Caco-2 (cell line): ENCODE measurements around the gene NKX1-1. TPM values are rescaled to one million over a fixed set of nuclear protein-coding genes. Genes with fewer than 3 reads are reported as not detected.

ENCODE experiments used
- BruUV-seq: library from RNA; stranded (reverse); fragments of 400-500 nt; replicated peaks from 2 replicates; lab custom pipeline; 2021; lab: Mats Ljungman, UMichigan
- CTCF ChIA-PET: fragments of 300-600 bp; sonication (Branson Sonifier 250); formaldehyde crosslinking; loops from one replicate; lab custom pipeline; 2022; ENCODE audit warnings: antibody characterized with exemption; lab: Charles Lee
- POLR2A ChIA-PET: fragments of 300-600 bp; sonication (Branson Sonifier 250); formaldehyde crosslinking; loops from one replicate; lab custom pipeline; 2022; ENCODE audit warnings: antibody characterized with exemption; lab: Charles Lee
- DNase-seq, 2 experiments: peaks; one replicate each; pipeline versions ENCODE4 v3.0.0 to v3.0.0-alpha.2; 2020 to 2022
- H3K27me3 ChIP-seq: replicated peaks from 2 replicates; pipeline ENCODE4 v1.6.0; 2011; ENCODE audit warnings: low read length; ENCODE audit not compliant: control insufficient read depth, insufficient read depth
- H3K36me3 ChIP-seq: 2 replicates; pipeline ENCODE4 v1.5.1; 2011; ENCODE audit warnings: low read length; ENCODE audit not compliant: control insufficient read depth, insufficient read depth
- H3K4me1 ChIP-seq: fragments of 250-450 bp; sonication (Bioruptor Pico); 2 replicates; pipeline ENCODE4 v1.5.1; 2020; ENCODE audit warnings: mild to moderate bottlenecking
- H3K4me3 ChIP-seq: 2 replicates; pipeline ENCODE4 v1.5.1; 2011; ENCODE audit warnings: low read depth, mild to moderate bottlenecking, control low read depth, low read length
- H3K9me3 ChIP-seq: fragments of 250-450 bp; sonication (Bioruptor Pico); 2 replicates; pipeline ENCODE4 v1.5.1; 2020; ENCODE audit warnings: mild to moderate bottlenecking, moderate library complexity
- H3K27ac Mint-ChIP-seq: one replicate; pipeline ENCODE4 v1.8.0; 2022; ENCODE audit warnings: mixed read lengths; ENCODE audit not compliant: unreplicated experiment
- H3K27me3 Mint-ChIP-seq: one replicate; pipeline ENCODE4 v1.8.0; 2022; ENCODE audit warnings: mixed read lengths; ENCODE audit not compliant: insufficient read depth, unreplicated experiment
- H3K36me3 Mint-ChIP-seq: one replicate; pipeline ENCODE4 v1.8.0; 2022; ENCODE audit warnings: mild to moderate bottlenecking, mixed read lengths; ENCODE audit not compliant: insufficient read depth, unreplicated experiment
- H3K4me1 Mint-ChIP-seq: one replicate; pipeline ENCODE4 v1.8.0; 2022; ENCODE audit warnings: low read depth, mixed read lengths; ENCODE audit not compliant: unreplicated experiment
- H3K4me3 Mint-ChIP-seq: one replicate; pipeline ENCODE4 v1.8.0; 2022; ENCODE audit warnings: mild to moderate bottlenecking, moderate library complexity, mixed read lengths; ENCODE audit not compliant: unreplicated experiment
- H3K9me3 Mint-ChIP-seq: one replicate; pipeline ENCODE4 v1.8.0; 2022; ENCODE audit warnings: mixed read lengths; ENCODE audit not compliant: unreplicated experiment
- CTCF ChIP-seq, 2 experiments: fragments of 200-600 bp in 1 of 2; IDR thresholded peaks; 1 replicate in 1 of 2; 2 replicates in 1 of 2; pipeline versions ENCODE4 v1.5.1 to v1.8.0; 2011 to 2022; ENCODE audit warnings: antibody characterized with exemption in 1 of 2, control low read depth in 1 of 2, inconsistent platforms in 1 of 2, low read depth in 1 of 2, low read length in 1 of 2, mild to moderate bottlenecking in 1 of 2, moderate library complexity in 1 of 2; ENCODE audit not compliant: insufficient read depth in 1 of 2, severe bottlenecking in 1 of 2, unreplicated experiment in 1 of 2
- intact Hi-C: fragments of 100-400 bp; cut with micrococcal nuclease; formaldehyde crosslinking; loops from one replicate; pipeline ENCODE4 v1.10.0; 2022; ENCODE audit not compliant: unreplicated experiment
- total RNA-seq: library from RNA; stranded (reverse); gene quantifications from 2 replicates; pipeline ENCODE4 v1.2.3, GENCODE V29; 2022

NKX1-1 gene
- total RNA-seq, 1 experiment from 2014 or later: not detected

GRCh38 chr4:1358421-1359143, 47.7 kb downstream of the NKX1-1 start:
- no TSS peak for BruUV-seq
- intact Hi-C loops: no loop called here
- Histone ChIP-seq H3K9me3 (no peaks in the 10 kb centered on the region), H3K36me3 (no peaks in the 10 kb centered on the region), H3K4me3 (no peak overlapping the region), H3K4me1 (no peaks in the 10 kb centered on the region), H3K27me3 (no peaks in the 10 kb centered on the region)
- ChIA-PET POLR2A (interaction anchor here (1.4 kb wide), 1 partner anchor 69 kb away, joined by 3 read pairs; the partner anchor contains the start of gene MAEA), CTCF (no interaction called here)
- H3K4me1 Mint-ChIP-seq: no peaks in the 10 kb centered on the region
- DNase-seq: no peak
- no peak overlapping the region for H3K4me3 Mint-ChIP-seq
- no peak overlapping the region for H3K27ac Mint-ChIP-seq
- H3K9me3 Mint-ChIP-seq: no peaks in the 10 kb centered on the region
- no peaks in the 10 kb centered on the region for H3K27me3 Mint-ChIP-seq
- peaks cover 20% of the 10 kb centered on the region for H3K36me3 Mint-ChIP-seq
- TF ChIP-seq CTCF (IDR thresholded peaks at IDR 0.05; ENCODE audit: insufficient read depth in 1 of 2, low read depth in 1 of 2, low read length in 1 of 2, severe bottlenecking in 1 of 2, unreplicated experiment in 1 of 2): no peak

GRCh38 chr4:1357356-1358248, 48.6 kb downstream of the NKX1-1 start:
- Histone ChIP-seq H3K4me3 (no peak overlapping the region), H3K27me3 (no peaks in the 10 kb centered on the region), H3K9me3 (no peaks in the 10 kb centered on the region), H3K36me3 (no peaks in the 10 kb centered on the region), H3K4me1 (no peaks in the 10 kb centered on the region)
- H3K27me3 Mint-ChIP-seq: no peaks in the 10 kb centered on the region
- H3K36me3 Mint-ChIP-seq: peaks cover 14% of the 10 kb centered on the region
- no peak overlapping the region for H3K27ac Mint-ChIP-seq
- no peaks in the 10 kb centered on the region for H3K9me3 Mint-ChIP-seq
- TF ChIP-seq CTCF (IDR thresholded peaks at IDR 0.05; ENCODE audit: insufficient read depth in 1 of 2, low read depth in 1 of 2, low read length in 1 of 2, severe bottlenecking in 1 of 2, unreplicated experiment in 1 of 2): no peak
- no TSS peak for BruUV-seq
- CTCF ChIA-PET: no interaction called here
- intact Hi-C loops: no loop called here
- no peaks in the 10 kb centered on the region for H3K4me1 Mint-ChIP-seq
- POLR2A ChIA-PET: interaction anchor here (1.4 kb wide), 1 partner anchor 68 kb away, joined by 3 read pairs; the partner anchor contains the start of gene MAEA
- H3K4me3 Mint-ChIP-seq: no peak overlapping the region
- no peak for DNase-seq
